Stimulated activated CD4-positive, alpha-beta T cell treated with anti-CD3 and anti-CD28 coated beads, Interleukin-1b, Interleukin-23, amount 100 ng/mL, for 1 hour (primary cell): Measurements from ENCODE around the gene FOXE3.
"Not testable (repeated sequence)": the region's sequence is repeated elsewhere in the genome, so short reads cannot be mapped to it uniquely, and the experiment has no call there.

ENCODE experiments used
- DNase-seq, 2 donors: peaks; one replicate each; pipeline ENCODE4 v3.0.0-alpha.2; 2020; ENCODE audit warnings: low read depth in 2 of 2

The FOXE3 gene

DNA sequence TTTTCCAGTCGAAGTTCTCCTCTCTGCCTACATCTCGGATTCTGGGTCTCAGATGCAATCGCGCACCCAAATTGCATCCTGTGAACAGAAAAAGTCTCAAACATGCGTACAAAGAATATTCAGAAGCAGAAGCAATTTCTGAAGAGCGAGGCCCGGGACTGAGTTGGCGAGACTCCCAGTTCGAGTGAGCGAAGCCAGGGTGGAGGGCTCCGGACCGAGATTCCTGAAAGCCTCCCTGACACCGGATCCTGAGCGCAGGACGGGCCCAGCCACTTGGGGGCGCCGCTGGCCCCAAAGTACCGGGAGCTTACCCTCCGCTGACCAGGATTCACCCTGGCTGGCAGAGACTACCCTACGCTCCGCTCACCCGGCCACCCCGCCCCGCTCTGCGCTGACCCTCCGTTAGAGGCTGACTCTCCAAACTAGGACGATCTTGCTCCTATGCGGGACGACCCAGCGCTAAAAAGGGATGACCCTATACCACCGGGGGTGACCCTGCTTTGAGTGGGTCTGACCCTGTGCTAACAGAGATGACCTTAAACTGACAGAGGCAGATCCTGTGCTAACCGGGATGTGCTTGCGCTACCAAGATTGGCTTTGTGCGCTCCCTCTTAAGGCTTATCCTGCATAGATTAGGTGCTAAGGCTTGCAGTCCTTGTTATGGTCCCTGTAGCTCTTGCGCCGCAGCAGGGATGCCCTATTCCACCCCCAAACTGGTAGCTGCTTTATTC, 33.9 kb downstream of the FOXE3 start:
- no peak for DNase-seq

GRCh38 chr1:47450606-47451005, 34.5 kb downstream of the FOXE3 start:
- no peak for DNase-seq

GRCh38 chr1:47452426-47452825, 36.3 kb downstream of the FOXE3 start:
- no peak for DNase-seq

DNA sequence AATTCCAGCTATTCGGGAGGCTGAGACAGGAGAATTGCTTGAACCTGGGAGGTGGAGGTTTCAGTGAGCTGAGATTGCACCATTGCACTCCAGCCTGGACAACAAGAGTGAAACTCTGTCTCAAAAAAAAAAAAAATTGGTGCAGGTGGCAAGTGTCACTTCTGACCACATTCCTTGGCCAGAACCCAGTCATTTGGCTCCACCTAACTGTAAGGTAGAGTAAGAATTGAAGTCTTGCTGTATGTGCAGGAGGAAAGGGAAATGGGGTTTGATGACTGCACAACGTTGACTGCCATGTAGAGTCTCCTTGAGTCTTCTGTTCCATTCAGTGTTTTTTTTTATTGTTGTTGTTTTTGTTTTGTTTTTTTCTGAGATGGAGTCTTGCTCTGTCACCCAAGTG, 37.8 kb downstream of the FOXE3 start:
- not testable (repeated sequence) for DNase-seq

DNA sequence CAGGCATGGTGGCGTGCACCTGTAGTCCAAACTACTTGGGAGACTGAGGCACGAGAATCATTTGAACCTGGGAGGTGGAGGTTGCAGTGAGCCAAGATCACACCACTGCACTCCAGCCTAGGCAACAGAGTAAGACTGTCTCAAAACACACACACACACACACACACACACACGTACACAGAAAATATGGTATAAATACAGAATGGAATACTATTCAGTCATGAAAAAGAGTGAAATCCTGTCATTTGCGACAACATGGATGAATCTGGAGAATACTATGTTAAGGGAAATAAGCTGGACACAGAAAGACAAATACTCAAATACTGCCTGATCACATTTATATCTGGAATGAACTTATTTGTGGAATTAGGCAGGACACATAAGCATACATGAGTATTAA, 40.2 kb downstream of the FOXE3 start:
- no peak for DNase-seq

DNA sequence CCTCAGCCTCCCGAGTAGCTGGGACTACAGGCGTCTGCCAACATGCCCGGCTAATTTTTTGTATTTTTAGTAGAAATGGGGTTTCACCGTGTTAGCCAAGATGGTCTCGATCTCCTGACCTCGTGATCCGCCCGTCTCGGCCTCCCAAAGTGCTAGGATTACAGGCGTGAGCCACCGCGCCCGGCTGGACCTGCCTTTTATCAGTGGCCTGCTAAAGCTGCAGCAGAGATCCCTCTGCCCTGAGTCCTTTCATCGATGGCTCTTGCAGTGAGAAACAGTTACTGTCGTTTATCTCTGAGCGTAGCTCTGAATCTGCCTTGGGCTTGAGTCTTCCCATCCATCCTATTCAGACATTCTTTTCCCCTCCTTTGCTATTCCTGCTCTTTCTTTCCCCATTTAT, 41.5 kb downstream of the FOXE3 start:
- not testable (repeated sequence) for DNase-seq

DNA sequence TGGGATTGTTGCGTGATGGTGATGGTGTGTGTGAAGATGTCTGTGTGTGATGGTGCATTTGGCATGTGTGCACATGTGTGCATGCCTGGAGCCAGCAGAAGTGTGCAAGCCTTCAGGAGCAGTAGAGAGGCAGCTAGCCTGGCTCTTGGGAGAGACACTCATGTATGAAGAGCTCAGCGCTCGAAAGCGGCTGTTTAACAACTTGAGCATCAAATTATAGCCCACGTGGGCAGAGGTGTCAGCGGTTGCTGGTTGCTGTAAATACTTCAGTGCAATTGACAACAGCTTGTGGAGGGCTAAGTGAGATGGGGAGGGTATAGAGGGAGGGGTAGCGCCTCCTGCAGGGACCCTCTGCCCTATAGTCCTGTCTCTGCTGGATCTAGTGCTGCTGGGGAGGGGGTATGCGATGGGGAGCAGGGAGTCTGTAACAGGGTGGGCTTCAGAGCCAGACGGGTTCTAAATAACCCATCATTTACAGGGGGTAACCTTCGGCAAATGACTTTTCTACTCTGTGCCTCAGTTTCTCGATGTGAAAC, 43.2 kb downstream of the FOXE3 start:
- DNase-seq = no peak

DNA sequence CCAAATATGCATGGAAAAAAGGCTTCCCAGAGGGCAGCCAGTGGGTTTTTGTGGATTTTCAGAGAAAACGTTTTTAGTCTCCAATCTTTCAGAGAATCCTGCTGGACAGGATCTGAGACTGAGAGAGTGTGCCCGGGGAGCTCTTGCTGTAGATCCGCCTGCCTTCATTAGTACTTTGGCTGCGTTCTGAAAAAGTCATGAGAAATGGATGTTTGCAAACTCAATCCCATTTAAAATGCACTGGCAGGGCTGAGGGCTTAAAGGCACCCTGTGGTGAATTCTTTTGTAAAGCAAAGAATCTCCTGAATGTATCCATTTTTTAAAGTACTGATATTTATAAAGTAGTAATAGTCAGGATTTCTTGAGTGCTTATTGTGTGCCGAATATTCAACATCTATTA, 44.0 kb downstream of the FOXE3 start:
- DNase-seq = no peak

GRCh38 chr1:47460456-47460855, 44.4 kb downstream of the FOXE3 start:
- DNase-seq = no peak

DNA sequence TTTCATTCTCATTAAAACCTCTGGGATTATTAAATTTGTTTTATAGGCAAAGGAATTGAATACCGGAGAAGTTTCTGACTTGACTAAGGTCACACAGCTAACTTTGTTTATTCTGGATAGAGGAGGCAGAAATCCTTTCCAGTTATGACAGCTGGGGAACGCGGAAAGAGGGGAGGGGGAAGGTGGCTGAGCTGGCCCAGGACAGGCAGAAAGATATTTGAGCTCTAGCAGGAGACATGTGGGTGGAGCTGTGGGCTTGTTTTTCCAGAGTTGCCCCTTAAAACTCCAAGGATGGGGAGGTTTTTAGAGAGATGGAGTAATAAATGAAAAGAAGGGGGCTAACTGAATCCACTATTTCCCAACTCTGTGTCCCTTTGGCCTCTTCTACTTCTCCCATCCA, 49.5 kb downstream of the FOXE3 start:
- no peak for DNase-seq
